Ovary (tissue), 9 donors: ENCODE data around the gene NTRK3. TPM values are rescaled to one million over a fixed set of nuclear protein-coding genes. Genes with fewer than 3 reads are reported as not detected.

ENCODE experiments used
- DNase-seq, 5 donors: peaks; one replicate each; pipeline ENCODE4 v3.0.0-alpha.2; 2019 to 2020
- H3K27ac ChIP-seq, 2 donors: fragments of 200-600 bp; one replicate each; pipeline versions ENCODE4 v1.5.1 to v1.8.0; 2019 to 2022
- H3K27me3 ChIP-seq: fragments of 200-600 bp; one replicate; pipeline ENCODE4 v1.8.0; 2022
- H3K36me3 ChIP-seq: fragments of 200-600 bp; sonication (generic); one replicate; pipeline ENCODE4 v1.5.1; 2019
- H3K4me1 ChIP-seq: one replicate; pipeline ENCODE4 v1.8.1; 2013; ENCODE audit warnings: mild to moderate bottlenecking, moderate library complexity; ENCODE audit not compliant: insufficient read depth
- H3K4me3 ChIP-seq: fragments of 200-600 bp; sonication (generic); one replicate; pipeline ENCODE4 v1.5.1; 2017
- H3K9me3 ChIP-seq, 2 donors: fragments of 200-600 bp in 1 of 2; sonication (generic) in 1 of 2; one replicate each; pipeline versions ENCODE4 v1.5.1 to v1.8.1; 2013 to 2019; ENCODE audit warnings: mild to moderate bottlenecking in 1 of 2, moderate library complexity in 1 of 2
- CTCF ChIP-seq, 3 donors: fragments of 450-650 bp in 2 of 3; fragments of 200-600 bp in 1 of 3; IDR thresholded peaks; one replicate each; pipeline versions ENCODE4 v1.5.1 to v1.8.0; 2016 to 2022; ENCODE audit warnings: antibody characterized with exemption in 3 of 3, mild to moderate bottlenecking in 1 of 3
- EP300 ChIP-seq: sonication (generic); formaldehyde crosslinking; IDR thresholded peaks from one replicate; pipeline ENCODE4 v1.6.1; 2017; ENCODE audit warnings: antibody characterized with exemption
- POLR2A ChIP-seq: fragments of 450-650 bp; IDR thresholded peaks from one replicate; pipeline ENCODE4 v1.6.1; 2017; ENCODE audit warnings: antibody characterized with exemption, mild to moderate bottlenecking, moderate library complexity
- WGBS, 3 donors: extraction: QIAGEN DNeasy Blood & Tissue Kit in 1 of 3; methylation state at CpG; one replicate each; pipeline versions ENCODE4 v1.1.5 to v1.1.7; 2013 to 2017; 5-methylcytosine and 5-hydroxymethylcytosine counted together
- intact Hi-C, 4 donors: fragments of 100-400 bp; cut with DNase I; formaldehyde crosslinking; loops; one replicate each; pipeline versions ENCODE4 v1.11.0 to v1.15.1; 2022 to 2023
- polyA plus RNA-seq, 2 donors: library from polyadenylated mRNA; stranded (reverse); fragments of 200-250 nt in 1 of 2; fragments of 350-450 nt in 1 of 2; fragmentation: Illumina TruSeq in 1 of 2; extraction: RNeasy Lipid Tissue Mini Kit (QIAGEN cat#74804) in 1 of 2; gene quantifications; one replicate each; pipeline ENCODE4 v1.2.3, GENCODE V29; 2013 to 2014
- total RNA-seq, 7 donors: library from RNA; depleted of rRNA in 2 of 7; stranded (reverse); fragments of >200 nt in 2 of 7; fragmentation: NEBNext Ultra II Directional in 3 of 7; extraction: Animal tissue kit (Norgen Biotek cat#: 25700) in 3 of 7; gene quantifications; one replicate each; pipeline versions ENCODE4 v1.1.0 to v1.2.4, GENCODE V29; 2016 to 2023
- donor health status: DM: no; HTN: no; CAD: no; lungs with moderate emphysema.
- donor health status: DM: no; HTN: no; CAD: no.
- donor health status: Bipolar disorder and iron deficiency.
- donor health status: DM: yes; HTN: yes; CAD: no.
- donor health status: DM: no; HTN: no; CAD: no.
- donor health status: DM: yes; HTN: yes; CAD: no.

The NTRK3 gene
- total and polyA plus RNA-seq, 9 donors, result 0.77 to 14.6 (median 2.7) TPM

DNA sequence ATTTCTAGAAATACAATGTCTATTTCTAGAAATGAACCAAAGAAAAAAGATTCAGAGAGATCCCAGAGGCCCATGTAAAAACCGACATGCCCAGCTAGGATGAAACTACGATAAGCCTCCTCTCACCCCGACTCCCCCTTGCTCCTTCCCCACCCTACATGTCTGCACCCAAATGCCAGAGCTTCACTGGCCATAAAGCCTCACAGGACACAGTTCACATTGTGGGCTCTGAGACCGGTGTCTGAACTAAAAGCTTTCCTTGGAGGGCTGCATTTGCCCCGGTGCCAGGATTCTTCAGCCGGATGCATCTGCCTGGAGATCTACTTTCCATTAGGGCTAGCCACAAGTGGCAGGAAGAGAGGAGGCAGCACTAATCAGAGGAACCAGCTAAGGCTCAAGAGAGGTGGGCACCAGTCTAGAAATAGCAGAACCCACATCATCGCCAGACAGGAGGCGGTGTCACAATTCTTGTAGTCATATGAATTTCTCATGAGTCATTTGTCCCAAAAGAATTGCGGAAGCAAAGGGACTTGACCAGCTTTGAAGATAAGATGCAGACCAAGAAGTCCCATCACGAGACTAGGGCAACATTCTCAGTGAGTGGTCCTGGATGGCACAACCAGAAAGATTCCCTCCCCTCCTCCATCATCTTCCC, 353.6 kb downstream of the NTRK3 start:
- H3K27ac ChIP-seq, result no peak overlapping the region
- no peaks in the 10 kb centered on the region for H3K27me3 ChIP-seq
- no peaks in the 10 kb centered on the region for H3K4me1 ChIP-seq
- no peak overlapping the region for H3K4me3 ChIP-seq
- WGBS, 3 donors, result 79 to 91% (median 82%) methylated on average over 10 of the region's 10 CpGs
- H3K9me3 ChIP-seq, result no peaks in the 10 kb centered on the region
- TF ChIP-seq CTCF (IDR thresholded peaks at IDR 0.05) (no peak), EP300 (no peak), POLR2A (no peak)
- DNase-seq, result no peak
- no peaks in the 10 kb centered on the region for H3K36me3 ChIP-seq
- intact Hi-C loops, result no loop called here

GRCh38 chr15:87901926-87902690, 354.4 kb downstream of the NTRK3 start:
- no peak for TF ChIP-seq EP300
- TF ChIP-seq POLR2A, result no peak
- no peak for TF ChIP-seq CTCF (IDR thresholded peaks at IDR 0.05)
- no peak overlapping the region for H3K27ac ChIP-seq
- H3K27me3 ChIP-seq, result no peaks in the 10 kb centered on the region
- H3K4me1 ChIP-seq, result no peaks in the 10 kb centered on the region
- intact Hi-C loops, result no loop called here
- no peaks in the 10 kb centered on the region for H3K9me3 ChIP-seq
- H3K4me3 ChIP-seq, result no peak overlapping the region
- DNase-seq, result no peak
- 45 to 71% (median 51%) methylated on average over 3 of the region's 3 CpGs for WGBS, 3 donors
- no peaks in the 10 kb centered on the region for H3K36me3 ChIP-seq

DNA sequence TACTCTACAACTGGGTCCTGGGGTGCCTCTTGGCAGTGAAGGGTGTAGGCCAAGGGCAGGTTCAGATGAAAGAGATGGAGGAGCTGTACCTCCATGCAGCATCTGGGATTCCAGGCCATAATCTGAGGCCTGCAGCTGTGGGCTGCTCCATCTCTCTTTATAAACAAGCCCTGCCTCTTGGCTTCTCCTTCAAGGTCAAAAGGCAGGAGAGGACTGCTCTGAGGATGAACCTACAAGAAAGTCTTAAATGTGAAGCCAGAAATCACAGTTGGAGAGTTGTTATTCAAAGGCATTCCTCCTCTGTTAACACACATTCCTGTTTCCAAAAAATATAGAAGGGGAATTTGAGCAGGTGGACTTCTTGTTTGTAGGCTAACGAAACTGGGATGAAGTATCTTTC, 355.5 kb downstream of the NTRK3 start:
- no peak for DNase-seq
- Histone ChIP-seq H3K4me1 (no peaks in the 10 kb centered on the region), H3K27ac (no peak overlapping the region), H3K4me3 (no peak overlapping the region), H3K9me3 (no peaks in the 10 kb centered on the region), H3K27me3 (no peaks in the 10 kb centered on the region), H3K36me3 (no peaks in the 10 kb centered on the region)
- 4 to 16% (median 5%) methylated on average over 1 of the region's 1 CpG for WGBS, 3 donors
- intact Hi-C loops, result no loop called here
- TF ChIP-seq CTCF (IDR thresholded peaks at IDR 0.05) (no peak), POLR2A (no peak), EP300 (no peak)

DNA sequence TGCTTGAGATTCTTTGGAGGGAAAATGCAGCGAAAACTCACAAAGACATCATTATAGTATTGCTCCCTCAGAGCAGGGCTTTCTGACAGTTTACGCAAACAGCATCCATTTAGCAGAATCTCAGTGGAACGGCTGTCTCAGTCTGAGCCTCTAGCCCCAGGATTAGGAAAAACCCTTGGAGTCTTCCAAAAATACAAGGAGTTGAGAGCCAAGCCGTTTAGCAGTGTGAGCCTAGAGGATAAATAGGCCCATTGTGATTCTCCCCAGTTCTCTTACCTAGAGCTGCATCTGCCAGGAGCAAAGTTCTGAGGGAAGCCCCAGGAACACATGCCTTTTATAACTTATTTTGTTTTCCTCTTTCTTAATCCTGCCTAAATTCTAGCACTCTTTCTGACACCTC, 359.6 kb downstream of the NTRK3 start:
- no peak overlapping the region for H3K4me3 ChIP-seq
- TF ChIP-seq POLR2A, result no peak
- TF ChIP-seq CTCF (IDR thresholded peaks at IDR 0.05), result no peak
- no peak for TF ChIP-seq EP300
- H3K27me3 ChIP-seq, result no peaks in the 10 kb centered on the region
- DNase-seq, result no peak
- no peaks in the 10 kb centered on the region for H3K36me3 ChIP-seq
- H3K4me1 ChIP-seq, result no peaks in the 10 kb centered on the region
- 64 to 67% (median 64%) methylated on average over 4 of the region's 4 CpGs for WGBS, 3 donors
- H3K27ac ChIP-seq, result no peak overlapping the region
- intact Hi-C loops, result no loop called here
- no peaks in the 10 kb centered on the region for H3K9me3 ChIP-seq
